ENCODE data around the gene FAM107A.

Gene FAM107A

DNA sequence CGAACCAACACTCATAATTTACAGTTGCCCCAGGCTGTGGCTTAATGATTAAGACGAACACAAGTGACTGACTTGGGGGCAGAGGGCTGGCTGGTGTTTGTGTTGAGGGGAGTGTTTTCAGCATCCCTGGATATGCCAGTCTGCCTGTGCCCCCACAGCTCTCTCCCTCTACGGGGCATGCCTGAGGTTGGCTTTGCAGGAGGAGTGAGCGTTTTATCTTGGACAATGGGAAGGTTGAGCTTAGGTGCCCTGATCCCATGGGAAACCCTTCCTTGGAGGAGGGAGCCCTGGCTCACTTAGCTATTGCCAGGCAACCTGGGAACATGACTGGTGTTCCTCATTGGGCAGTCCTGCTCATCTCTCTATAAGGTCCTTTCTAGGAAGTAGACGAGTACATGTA, 17.6 kb downstream of the FAM107A start:
- H3K36me3 Mint-ChIP-seq (ENCODE audit: low read depth): no peaks in the 10 kb centered on the region
- no peak overlapping the region for H3K27ac Mint-ChIP-seq
- TF ChIP-seq, protein P1, sequence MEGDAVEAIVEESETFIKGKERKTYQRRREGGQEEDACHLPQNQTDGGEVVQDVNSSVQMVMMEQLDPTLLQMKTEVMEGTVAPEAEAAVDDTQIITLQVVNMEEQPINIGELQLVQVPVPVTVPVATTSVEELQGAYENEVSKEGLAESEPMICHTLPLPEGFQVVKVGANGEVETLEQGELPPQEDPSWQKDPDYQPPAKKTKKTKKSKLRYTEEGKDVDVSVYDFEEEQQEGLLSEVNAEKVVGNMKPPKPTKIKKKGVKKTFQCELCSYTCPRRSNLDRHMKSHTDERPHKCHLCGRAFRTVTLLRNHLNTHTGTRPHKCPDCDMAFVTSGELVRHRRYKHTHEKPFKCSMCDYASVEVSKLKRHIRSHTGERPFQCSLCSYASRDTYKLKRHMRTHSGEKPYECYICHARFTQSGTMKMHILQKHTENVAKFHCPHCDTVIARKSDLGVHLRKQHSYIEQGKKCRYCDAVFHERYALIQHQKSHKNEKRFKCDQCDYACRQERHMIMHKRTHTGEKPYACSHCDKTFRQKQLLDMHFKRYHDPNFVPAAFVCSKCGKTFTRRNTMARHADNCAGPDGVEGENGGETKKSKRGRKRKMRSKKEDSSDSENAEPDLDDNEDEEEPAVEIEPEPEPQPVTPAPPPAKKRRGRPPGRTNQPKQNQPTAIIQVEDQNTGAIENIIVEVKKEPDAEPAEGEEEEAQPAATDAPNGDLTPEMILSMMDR (IDR thresholded peaks at IDR 0.05; ENCODE audit: unreplicated experiment in 3 of 3): no peak
- H3K27me3 Mint-ChIP-seq (ENCODE audit: low read depth): peaks cover 4% of the 10 kb centered on the region
- peaks cover 15% of the 10 kb centered on the region for H3K4me1 Mint-ChIP-seq
- peaks cover 5% of the 10 kb centered on the region for H3K9me3 Mint-ChIP-seq
- H3K4me3 Mint-ChIP-seq: no peak overlapping the region

DNA sequence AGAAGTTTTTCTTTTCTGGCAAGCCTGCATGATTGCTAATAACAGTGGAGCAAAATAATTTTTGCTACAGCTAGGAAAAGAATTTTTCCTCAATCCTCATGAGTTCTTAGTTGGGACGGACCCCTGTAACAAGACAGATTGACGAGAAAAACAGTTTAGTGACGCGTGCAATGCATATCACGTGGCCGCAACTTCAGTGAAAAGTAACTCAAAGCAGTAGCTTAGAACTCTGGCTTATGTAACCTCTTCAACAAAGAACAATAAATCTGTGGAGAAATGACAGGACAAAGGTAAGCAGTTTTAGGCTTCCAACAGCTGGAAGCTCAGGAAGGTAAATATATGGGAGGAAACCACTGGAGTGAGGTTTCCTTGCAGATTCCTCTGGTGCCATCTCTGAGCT, 19.7 kb downstream of the FAM107A start:
- Mint-ChIP-seq H3K27ac (peak overlapping the region; percentile 29 to 82 (median 43)), H3K9me3 (peaks cover 7% of the 10 kb centered on the region), H3K4me3 (no peak overlapping the region), H3K36me3 (ENCODE audit: low read depth) (no peaks in the 10 kb centered on the region), H3K4me1 (peaks cover 15% of the 10 kb centered on the region), H3K27me3 (ENCODE audit: low read depth) (peaks cover 4% of the 10 kb centered on the region)
- TF ChIP-seq, protein P1 (IDR thresholded peaks at IDR 0.05; ENCODE audit: unreplicated experiment in 3 of 3): no peak

DNA sequence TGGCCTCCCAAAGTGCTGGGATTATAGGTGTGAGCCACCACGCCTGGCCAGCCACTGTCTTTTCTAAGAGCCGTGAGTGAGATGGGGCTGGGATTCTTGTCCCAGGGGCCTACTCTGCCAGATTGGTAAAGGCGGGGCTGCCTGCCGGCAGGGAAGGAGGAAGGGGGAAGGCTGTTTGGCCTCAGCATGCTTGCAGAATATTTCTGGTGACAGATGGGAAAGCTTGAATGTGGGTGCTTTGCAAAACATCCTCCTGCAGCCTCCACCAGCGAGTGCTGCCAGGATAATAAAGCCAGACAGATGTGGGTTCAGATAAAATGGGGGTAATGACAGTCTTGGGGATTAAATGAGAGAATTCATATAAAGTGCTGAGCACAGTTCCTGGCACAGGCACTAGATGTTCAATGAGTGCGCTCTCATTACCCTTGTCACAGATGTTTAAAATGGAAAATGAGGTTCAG, 20.4 kb downstream of the FAM107A start:
- Mint-ChIP-seq H3K36me3 (ENCODE audit: low read depth) (peaks cover 5% of the 10 kb centered on the region), H3K27me3 (ENCODE audit: low read depth) (peaks cover 4% of the 10 kb centered on the region)

DNA sequence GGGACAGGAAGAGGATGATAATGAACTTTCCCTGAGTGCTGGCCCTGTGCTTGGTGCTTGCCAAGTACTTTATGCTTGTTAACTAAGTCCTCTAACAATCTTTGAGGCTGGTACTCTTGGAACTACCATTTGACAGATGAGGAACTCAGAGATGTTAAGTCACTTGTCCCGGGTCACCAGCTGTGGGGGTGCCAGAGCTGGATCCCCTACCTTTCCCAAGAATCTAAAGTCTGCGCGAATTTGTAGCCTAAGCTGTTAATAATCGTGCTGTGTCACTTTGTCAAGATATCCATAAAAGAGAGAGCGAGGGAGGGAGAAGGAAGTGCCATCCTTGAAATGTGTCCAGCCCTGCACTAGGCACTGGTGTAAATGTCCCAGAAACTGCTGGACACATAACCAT, 21.2 kb downstream of the FAM107A start:
- peaks cover 15% of the 10 kb centered on the region for H3K4me1 Mint-ChIP-seq
- peaks cover 10% of the 10 kb centered on the region for H3K36me3 Mint-ChIP-seq (ENCODE audit: low read depth)
- H3K27ac Mint-ChIP-seq: no peak overlapping the region
- H3K9me3 Mint-ChIP-seq: peaks cover 17% of the 10 kb centered on the region
- H3K27me3 Mint-ChIP-seq (ENCODE audit: low read depth): peaks cover 4% of the 10 kb centered on the region
- TF ChIP-seq, protein P1 (IDR thresholded peaks at IDR 0.05; ENCODE audit: unreplicated experiment in 3 of 3): no peak
- H3K4me3 Mint-ChIP-seq: no peak overlapping the region

More for the DNA sequence above, 20.4 kb downstream of the FAM107A start:
- TF ChIP-seq, protein P1 (IDR thresholded peaks at IDR 0.05; ENCODE audit: unreplicated experiment in 3 of 3): no peak
- Mint-ChIP-seq H3K27ac (no peak overlapping the region), H3K4me1 (peaks cover 15% of the 10 kb centered on the region), H3K9me3 (peaks cover 12% of the 10 kb centered on the region), H3K4me3 (no peak overlapping the region)

DNA sequence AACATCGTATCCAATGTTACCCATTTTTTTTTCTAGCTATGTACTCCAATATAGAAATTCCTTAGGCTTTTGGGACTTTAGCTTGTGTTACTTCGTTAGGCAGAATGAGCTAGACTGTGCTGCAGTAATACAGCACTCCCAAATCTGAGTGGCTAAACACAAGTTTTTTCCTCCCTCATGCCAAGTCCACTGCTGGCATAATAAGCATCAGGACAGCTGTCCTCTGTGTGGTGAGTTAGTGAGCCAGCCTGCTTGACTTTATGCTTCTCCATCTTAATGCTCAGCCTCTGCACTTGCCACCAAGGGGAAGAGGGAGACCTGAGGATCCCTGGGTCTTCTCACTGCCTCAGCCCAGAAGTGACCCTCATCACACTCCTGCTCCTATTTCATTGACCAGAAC, 22.0 kb downstream of the FAM107A start:
- H3K4me1 Mint-ChIP-seq: peaks cover 15% of the 10 kb centered on the region
- H3K27ac Mint-ChIP-seq: no peak overlapping the region
- peaks cover 4% of the 10 kb centered on the region for H3K27me3 Mint-ChIP-seq (ENCODE audit: low read depth)
- peaks cover 10% of the 10 kb centered on the region for H3K36me3 Mint-ChIP-seq (ENCODE audit: low read depth)
- peaks cover 17% of the 10 kb centered on the region for H3K9me3 Mint-ChIP-seq
- TF ChIP-seq, protein P1 (IDR thresholded peaks at IDR 0.05; ENCODE audit: unreplicated experiment in 3 of 3): no peak
- no peak overlapping the region for H3K4me3 Mint-ChIP-seq

DNA sequence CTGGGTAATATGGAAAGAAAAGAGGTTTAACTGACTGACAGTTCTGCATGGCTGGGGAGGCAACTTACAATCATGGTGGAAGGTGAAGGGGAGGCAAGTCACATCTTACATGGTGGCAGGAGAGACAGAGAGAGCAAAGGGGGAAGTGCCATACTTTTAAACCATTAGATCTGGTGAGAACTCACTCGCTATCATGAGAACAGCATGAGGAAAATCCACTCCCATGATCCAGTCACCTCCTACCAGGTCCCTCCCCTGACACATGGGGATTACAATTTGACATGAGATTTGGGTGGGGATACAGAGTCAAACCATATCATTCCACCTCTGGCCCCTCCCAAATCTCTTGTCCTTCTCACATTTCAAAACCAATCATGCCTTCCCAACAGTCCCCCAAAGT, 24.2 kb downstream of the FAM107A start:
- H3K4me3 Mint-ChIP-seq: no peak overlapping the region
- no peak overlapping the region for H3K27ac Mint-ChIP-seq
- TF ChIP-seq, protein P1 (IDR thresholded peaks at IDR 0.05; ENCODE audit: unreplicated experiment in 3 of 3): no peak
- H3K4me1 Mint-ChIP-seq: peaks cover 15% of the 10 kb centered on the region
- peaks cover 10% of the 10 kb centered on the region for H3K36me3 Mint-ChIP-seq (ENCODE audit: low read depth)
- peaks cover 17% of the 10 kb centered on the region for H3K9me3 Mint-ChIP-seq
- peaks cover 4% of the 10 kb centered on the region for H3K27me3 Mint-ChIP-seq (ENCODE audit: low read depth)

All from nephron (organoid).